MCF 10A (cell line): ENCODE data around the gene MAT1A. TPM values are rescaled to one million over a fixed set of nuclear protein-coding genes. Genes with fewer than 3 reads are reported as not detected.
"Not testable (repeated sequence)": the region's sequence is repeated elsewhere in the genome, so short reads cannot be mapped to it uniquely, and the experiment has no call there.

Experiments used
- BruUV-seq: library from RNA; stranded (reverse); fragments of 400-500 nt; replicated peaks from 2 replicates; lab custom pipeline; 2021; lab: Mats Ljungman, UMichigan
- CTCF ChIA-PET: fragments of 300-600 bp; sonication (Branson Sonifier 250); formaldehyde crosslinking; extraction: SDS; loops from one replicate; lab custom pipeline; 2021; ENCODE audit warnings: antibody characterized with exemption, inconsistent platforms; lab: Yijun Ruan, JAX
- POLR2A ChIA-PET: fragments of 300-600, 350-650 bp; sonication (Branson Sonifier 250); formaldehyde crosslinking; extraction: SDS; loops from one replicate; lab custom pipeline; 2020; ENCODE audit warnings: antibody characterized with exemption, inconsistent platforms; lab: Yijun Ruan, JAX
- DNase-seq: peaks from one replicate; pipeline ENCODE4 v3.0.0-alpha.2; 2018; ENCODE audit not compliant: unreplicated experiment
- H3K27ac Mint-ChIP-seq: one replicate; pipeline ENCODE4 v1.8.0; 2022; ENCODE audit warnings: mild to moderate bottlenecking, low read depth, mixed read lengths; ENCODE audit not compliant: unreplicated experiment
- H3K27me3 Mint-ChIP-seq: one replicate; pipeline ENCODE4 v1.8.0; 2022; ENCODE audit warnings: mixed read lengths; ENCODE audit not compliant: insufficient read depth, unreplicated experiment
- H3K36me3 Mint-ChIP-seq: one replicate; pipeline ENCODE4 v1.8.0; 2022; ENCODE audit warnings: mild to moderate bottlenecking, moderate library complexity, mixed read lengths; ENCODE audit not compliant: insufficient read depth, unreplicated experiment
- H3K4me1 Mint-ChIP-seq: one replicate; pipeline ENCODE4 v1.8.0; 2022; ENCODE audit warnings: mixed read lengths; ENCODE audit not compliant: insufficient read depth, unreplicated experiment
- H3K4me3 Mint-ChIP-seq: one replicate; pipeline ENCODE4 v1.8.0; 2022; ENCODE audit warnings: mild to moderate bottlenecking, moderate library complexity, mixed read lengths; ENCODE audit not compliant: unreplicated experiment
- H3K9me3 Mint-ChIP-seq: one replicate; pipeline ENCODE4 v1.8.0; 2022; ENCODE audit warnings: mixed read lengths; ENCODE audit not compliant: unreplicated experiment
- intact Hi-C: fragments of 100-400 bp; cut with micrococcal nuclease; formaldehyde crosslinking; loops from 2 replicates; pipeline ENCODE4 v1.14.1; 2022
- total RNA-seq: library from RNA; stranded (reverse); gene quantifications from 2 replicates; pipeline ENCODE4 v1.2.3, GENCODE V29; 2022

The MAT1A gene
- total RNA-seq, 1 experiment from 2014 or later, result 0.26 TPM

GRCh38 chr10:80242341-80242740 lies 47.1 kb downstream of the MAT1A start:
- DNase-seq, H3K4me1 Mint-ChIP-seq, CTCF ChIA-PET, POLR2A ChIA-PET, H3K27ac Mint-ChIP-seq, BruUV-seq, H3K9me3 Mint-ChIP-seq, intact Hi-C loops, H3K4me3 Mint-ChIP-seq, H3K36me3 Mint-ChIP-seq: not testable (repeated sequence)
- H3K27me3 Mint-ChIP-seq, result peaks cover 29% of the 10 kb centered on the region

GRCh38 chr10:80236457-80236856 lies 53.0 kb downstream of the MAT1A start:
- H3K27me3 Mint-ChIP-seq, CTCF ChIA-PET, H3K36me3 Mint-ChIP-seq, DNase-seq, H3K4me3 Mint-ChIP-seq, H3K9me3 Mint-ChIP-seq, H3K4me1 Mint-ChIP-seq, POLR2A ChIA-PET, BruUV-seq, intact Hi-C loops, H3K27ac Mint-ChIP-seq: not testable (repeated sequence)

GRCh38 chr10:80234331-80235235 lies 54.9 kb downstream of the MAT1A start:
- not testable (repeated sequence) for H3K27me3 Mint-ChIP-seq

GRCh38 chr10:80233871-80234270 lies 55.6 kb downstream of the MAT1A start:
- H3K27me3 Mint-ChIP-seq, intact Hi-C loops, H3K36me3 Mint-ChIP-seq: not testable (repeated sequence)

More at GRCh38 chr10:80234331-80235235, 54.9 kb downstream of the MAT1A start:
- H3K4me1 Mint-ChIP-seq, POLR2A ChIA-PET, BruUV-seq, DNase-seq, H3K4me3 Mint-ChIP-seq, CTCF ChIA-PET, intact Hi-C loops, H3K27ac Mint-ChIP-seq, H3K9me3 Mint-ChIP-seq, H3K36me3 Mint-ChIP-seq: not testable (repeated sequence)

GRCh38 chr10:80226723-80227122 lies 62.7 kb downstream of the MAT1A start:
- H3K4me1 Mint-ChIP-seq, H3K9me3 Mint-ChIP-seq, H3K27ac Mint-ChIP-seq, H3K36me3 Mint-ChIP-seq, BruUV-seq, POLR2A ChIA-PET, CTCF ChIA-PET, H3K4me3 Mint-ChIP-seq, DNase-seq: not testable (repeated sequence)
- intact Hi-C loops, result loop anchor here (10.0 kb wide), 1 partner anchor 172 kb away; no protein-coding TSS in a partner anchor
- H3K27me3 Mint-ChIP-seq, result peaks cover 12% of the 10 kb centered on the region

More at GRCh38 chr10:80233871-80234270, 55.6 kb downstream of the MAT1A start:
- DNase-seq, BruUV-seq, H3K4me1 Mint-ChIP-seq, H3K27ac Mint-ChIP-seq, CTCF ChIA-PET, H3K9me3 Mint-ChIP-seq, POLR2A ChIA-PET, H3K4me3 Mint-ChIP-seq: not testable (repeated sequence)

GRCh38 chr10:80223031-80223419 lies 66.4 kb downstream of the MAT1A start:
- H3K36me3 Mint-ChIP-seq, H3K9me3 Mint-ChIP-seq, H3K4me1 Mint-ChIP-seq, DNase-seq, H3K27ac Mint-ChIP-seq, H3K4me3 Mint-ChIP-seq, BruUV-seq: not testable (repeated sequence)
- CTCF ChIA-PET, result interaction anchor here (0.6 to 3.9 kb wide), 11 partner anchors 10 to 167 kb away, joined by 3 to 66 read pairs (median 4); no protein-coding TSS in a partner anchor
- POLR2A ChIA-PET, result interaction anchor here (1.0 to 1.1 kb wide), 2 partner anchors 19 to 79 kb away, joined by 4 to 6 read pairs; no protein-coding TSS in a partner anchor
- intact Hi-C loops, result loop anchor here (10.0 kb wide), 1 partner anchor 168 kb away; no protein-coding TSS in a partner anchor
- peaks cover 12% of the 10 kb centered on the region for H3K27me3 Mint-ChIP-seq

Other genes starting within 250 kb of the MAT1A start
- gene TMEM254, start 211.0 kb downstream of the MAT1A start, total RNA-seq, result 24.7 and 31.6 TPM in 2 replicates
- 0.93 and 1.0 TPM in 2 replicates for gene PLAC9, start 156.9 kb downstream of the MAT1A start, total RNA-seq
- gene ANXA11, start 84.1 kb downstream of the MAT1A start, total RNA-seq, result 68.5 and 93.8 TPM in 2 replicates
- not detected in 2 replicates for gene DYDC1, start 67.1 kb upstream of the MAT1A start, total RNA-seq
- not detected in 2 replicates for gene DYDC2, start 67.1 kb upstream of the MAT1A start, total RNA-seq
- gene PRXL2A, start 118.9 kb upstream of the MAT1A start, total RNA-seq, result 6.0 and 6.7 TPM in 2 replicates
- gene TSPAN14, start 164.7 kb upstream of the MAT1A start, total RNA-seq, result 46.9 and 53.7 TPM in 2 replicates
- gene SH2D4B, start 248.2 kb upstream of the MAT1A start, total RNA-seq, result not detected in 2 replicates